GM23248 (cell line): Measurements from ENCODE around the gene DLG1. TPM values are rescaled to one million over a fixed set of nuclear protein-coding genes. Genes with fewer than 3 reads are reported as not detected.
"Not testable (repeated sequence)": the region's sequence is repeated elsewhere in the genome, so short reads cannot be mapped to it uniquely, and the experiment has no call there.

Source experiments
- DNase-seq: peaks from one replicate; pipeline ENCODE4 v3.0.0-alpha.2; 2015
- H2AFZ ChIP-seq: fragments of 200-600 bp; sonication (generic); 2 replicates; pipeline ENCODE4 v1.6.1; 2016; ENCODE audit warnings: antibody characterized with exemption
- H3F3A ChIP-seq: fragments of 200-600 bp; sonication (generic); 2 replicates; pipeline ENCODE4 v1.6.1; 2016; ENCODE audit warnings: mild to moderate bottlenecking, antibody characterized with exemption, mixed run types; ENCODE audit not compliant: insufficient read depth
- H3K27ac ChIP-seq: fragments of 200-600 bp; sonication (generic); 2 replicates; pipeline ENCODE4 v1.5.1; 2016; ENCODE audit warnings: mild to moderate bottlenecking
- H3K27me3 ChIP-seq: fragments of 200-600 bp; sonication (generic); replicated peaks from 2 replicates; pipeline ENCODE4 v1.6.1; 2016; ENCODE audit warnings: mild to moderate bottlenecking; ENCODE audit not compliant: insufficient read depth
- H3K36me3 ChIP-seq: fragments of 200-600 bp; sonication (generic); 2 replicates; pipeline ENCODE4 v1.6.1; 2016; ENCODE audit warnings: low read depth, mild to moderate bottlenecking
- H3K4me1 ChIP-seq: fragments of 200-600 bp; sonication (generic); 2 replicates; pipeline ENCODE4 v1.6.1; 2016; ENCODE audit warnings: mild to moderate bottlenecking; ENCODE audit not compliant: insufficient read depth
- H3K4me2 ChIP-seq: fragments of 200-600 bp; sonication (generic); one replicate; pipeline ENCODE4 v1.6.1; 2016; ENCODE audit warnings: mild to moderate bottlenecking; ENCODE audit not compliant: unreplicated experiment
- H3K4me3 ChIP-seq: fragments of 200-600 bp; sonication (generic); 2 replicates; pipeline ENCODE4 v1.5.1; 2016; ENCODE audit warnings: mild to moderate bottlenecking
- H3K79me2 ChIP-seq: fragments of 200-600 bp; sonication (generic); 2 replicates; pipeline ENCODE4 v1.6.1; 2016; ENCODE audit warnings: mild to moderate bottlenecking; ENCODE audit not compliant: insufficient read depth
- H3K9ac ChIP-seq: fragments of 200-600 bp; sonication (generic); 2 replicates; pipeline ENCODE4 v1.6.1; 2016; ENCODE audit warnings: mild to moderate bottlenecking
- H3K9me2 ChIP-seq: fragments of 200-600 bp; sonication (generic); 2 replicates; pipeline ENCODE4 v1.6.1; 2016; ENCODE audit warnings: mixed run types, mild to moderate bottlenecking, moderate library complexity; ENCODE audit not compliant: insufficient read depth
- H3K9me3 ChIP-seq: fragments of 200-600 bp; sonication (generic); one replicate; pipeline ENCODE4 v1.6.1; 2017; ENCODE audit warnings: low read depth
- H4K20me1 ChIP-seq: fragments of 200-600 bp; sonication (generic); 2 replicates; pipeline ENCODE4 v1.6.0; 2016; ENCODE audit not compliant: insufficient read depth
- EZH2 ChIP-seq: fragments of 200-600 bp; sonication (generic); IDR thresholded peaks from 2 replicates; pipeline ENCODE4 v1.6.1; 2018; ENCODE audit warnings: antibody characterized with exemption, mild to moderate bottlenecking; ENCODE audit not compliant: insufficient read depth, poor library complexity, severe bottlenecking
- EZH2phosphoT487 ChIP-seq: fragments of 200-600 bp; sonication (generic); IDR thresholded peaks from 2 replicates; pipeline ENCODE4 v1.6.1; 2018; ENCODE audit warnings: antibody characterized with exemption, moderate library complexity, mild to moderate bottlenecking, low read depth; ENCODE audit not compliant: insufficient read depth
- WGBS, 2 experiments: methylation state at CpG; one replicate each; pipeline ENCODE4 v1.1.6; 2015 to 2017; ENCODE audit warnings: low lambda C conversion rate in 2 of 2, low coverage in 1 of 2; ENCODE audit errors: missing lambda C conversion rate in 2 of 2; 5-methylcytosine and 5-hydroxymethylcytosine counted together
- in situ Hi-C: fragments of 300-500 bp; cut with MboI; formaldehyde crosslinking; loops from 2 replicates; pipeline ENCODE4 v1.15.0; 2020
- polyA plus RNA-seq: library from polyadenylated mRNA; unstranded; fragments of >200 nt; fragmentation: Nextera tagmentation; extraction: Ambion mirVana; gene quantifications from 2 replicates; pipeline ENCODE4 v1.2.1, GENCODE V29; 2016
- total RNA-seq: library from RNA; depleted of rRNA; stranded (reverse); fragments of >200 nt; shearing (Covaris generic); gene quantifications from 2 replicates; pipeline ENCODE4 v1.2.3, GENCODE V29; 2014

The DLG1 gene
- total and polyA plus RNA-seq, 2 experiments from 2014 or later = 23.2 to 45.9 TPM

- TF ChIP-seq EZH2phosphoT487 (no peak), EZH2 (no peak)
- Histone ChIP-seq H3K79me2 (peaks cover 43% of the 10 kb centered on the region), H3K9me3 (no peaks in the 10 kb centered on the region), H3K4me2 (no peak overlapping the region), H3K9ac (no peak overlapping the region), H3F3A (peaks cover 33% of the 10 kb centered on the region), H3K4me3 (no peak overlapping the region), H3K4me1 (peaks cover 30% of the 10 kb centered on the region), H2AFZ (no peak overlapping the region), H3K27me3 (no peaks in the 10 kb centered on the region), H4K20me1 (peaks cover 10% of the 10 kb centered on the region; the same call in 1 of the 2 replicates), H3K27ac (no peak overlapping the region), H3K36me3 (no peaks in the 10 kb centered on the region), H3K9me2 (no peaks in the 10 kb centered on the region)
- in situ Hi-C loops = no loop called here
- no peak for DNase-seq
- 77 to 78% methylated on average over 5 of the region's 5 CpGs for WGBS, 2 experiments
These were observed 86.1 kb downstream of the DLG1 start for GRCh38 chr3:197212290-197212689.

DNA sequence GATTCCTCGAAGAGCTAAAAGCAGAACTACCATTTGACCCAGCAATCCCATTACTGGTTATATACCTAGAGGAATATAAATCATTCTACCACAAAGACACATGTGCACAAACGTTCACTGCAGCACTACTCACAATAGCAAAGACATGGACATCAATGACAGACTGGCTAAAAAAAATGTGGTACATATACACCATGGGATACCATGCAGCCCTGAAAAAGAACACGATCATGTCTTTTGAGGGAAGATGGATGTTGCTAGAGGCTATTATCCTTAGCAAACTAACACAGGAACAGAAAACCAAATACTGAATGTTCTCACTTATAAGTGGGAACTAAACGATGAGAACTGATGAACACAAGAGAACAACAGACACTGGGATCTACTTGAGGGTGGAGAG is 86.7 kb downstream of the DLG1 start:
- not testable (repeated sequence) for H4K20me1 ChIP-seq, H3K4me2 ChIP-seq
- WGBS, 2 experiments = no CpG with 5 or more reads among the region's 4 CpGs

DNA sequence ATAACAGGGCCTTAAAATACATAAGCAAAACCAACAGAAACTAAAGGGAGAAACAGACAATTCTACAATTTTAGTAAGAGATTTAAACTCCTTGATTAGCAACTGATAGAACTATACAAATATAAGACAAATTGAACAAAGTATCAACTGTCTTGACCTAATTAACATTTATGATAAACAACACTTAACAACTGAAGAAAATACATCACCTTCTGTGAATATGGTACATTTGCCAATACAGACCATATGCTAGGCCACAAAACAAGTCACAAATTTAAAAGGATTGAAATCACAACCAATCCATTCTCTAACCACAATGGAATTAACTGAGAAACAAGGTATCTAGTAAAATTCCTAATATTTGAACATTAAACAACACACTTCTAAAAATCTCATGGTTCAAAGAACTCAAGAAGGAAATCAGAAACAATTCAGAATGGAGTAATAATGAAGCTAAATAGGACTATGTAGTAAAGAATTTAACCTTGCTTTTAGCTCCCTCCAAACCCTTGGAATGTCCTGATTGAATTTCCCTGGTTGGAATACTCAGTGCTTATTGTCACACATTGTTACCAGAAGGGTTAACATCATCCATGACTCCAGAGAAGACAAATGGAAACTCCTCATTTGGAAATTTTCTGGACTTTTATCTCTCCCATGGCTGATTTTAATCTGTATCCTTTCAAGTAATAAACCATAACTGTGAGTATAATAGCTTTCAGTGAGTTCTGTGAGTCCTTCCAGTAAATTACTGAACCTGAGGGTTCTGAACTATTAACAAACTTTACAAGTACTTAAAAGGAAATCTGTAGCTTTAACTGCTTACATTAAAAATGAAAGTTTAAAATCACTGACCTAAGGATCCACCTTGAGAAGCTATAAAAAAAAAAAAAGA is 88.8 kb downstream of the DLG1 start:
- Histone ChIP-seq H3K9me2 (no peaks in the 10 kb centered on the region), H3K4me2 (no peak overlapping the region), H3K4me1 (peaks cover 3% of the 10 kb centered on the region), H2AFZ (no peak overlapping the region), H3K27me3 (no peaks in the 10 kb centered on the region), H4K20me1 (peaks cover 10% of the 10 kb centered on the region; the same call in 1 of the 2 replicates), H3K4me3 (no peak overlapping the region), H3K9me3 (no peaks in the 10 kb centered on the region), H3K27ac (no peak overlapping the region), H3K9ac (no peak overlapping the region), H3K79me2 (peaks cover 54% of the 10 kb centered on the region), H3F3A (0 out of 2 replicates have a peak, but pooled peaks cover 8% of the 10 kb centered on the region), H3K36me3 (no peaks in the 10 kb centered on the region)
- no peak for TF ChIP-seq EZH2
- no peak for TF ChIP-seq EZH2phosphoT487
- DNase-seq = no peak
- in situ Hi-C loops = no loop called here

More for the DNA sequence above, 86.7 kb downstream of the DLG1 start:
- H3K27me3 ChIP-seq, in situ Hi-C loops, H3K9me3 ChIP-seq, H3K9ac ChIP-seq, H3K27ac ChIP-seq, H3K4me3 ChIP-seq, H3K36me3 ChIP-seq, DNase-seq, H3K9me2 ChIP-seq, H2AFZ ChIP-seq: not testable (repeated sequence)
- Histone ChIP-seq H3F3A (peaks cover 27% of the 10 kb centered on the region), H3K79me2 (peaks cover 43% of the 10 kb centered on the region), H3K4me1 (peaks cover 24% of the 10 kb centered on the region)

DNA sequence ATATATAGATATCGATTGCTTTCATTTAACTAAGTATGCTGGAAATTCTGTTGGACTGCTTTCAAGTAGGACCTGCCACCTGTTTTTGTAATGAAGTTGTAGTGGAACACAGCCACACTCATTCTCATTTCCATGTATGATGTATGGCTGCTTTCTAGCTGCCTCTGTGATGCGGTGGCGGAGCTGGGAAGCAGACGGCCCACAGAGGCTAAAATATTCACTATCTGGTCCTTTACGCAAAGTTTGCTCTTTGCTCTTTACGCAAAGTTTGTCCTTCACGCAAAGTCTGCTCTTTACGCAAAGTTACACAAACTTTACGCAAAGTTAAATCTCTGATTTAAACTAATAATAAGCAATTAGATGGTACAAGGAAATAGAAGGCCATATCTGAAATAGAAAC is 91.5 kb downstream of the DLG1 start:
- Histone ChIP-seq H3F3A (no peaks in the 10 kb centered on the region), H3K9me2 (no peaks in the 10 kb centered on the region), H3K79me2 (peaks cover 57% of the 10 kb centered on the region), H3K36me3 (no peaks in the 10 kb centered on the region), H3K4me1 (no peaks in the 10 kb centered on the region), H3K9ac (no peak overlapping the region), H2AFZ (no peak overlapping the region), H3K4me3 (no peak overlapping the region), H3K4me2 (no peak overlapping the region), H3K27me3 (no peaks in the 10 kb centered on the region), H4K20me1 (0 out of 2 replicates have a peak, but pooled peaks cover 10% of the 10 kb centered on the region), H3K27ac (no peak overlapping the region), H3K9me3 (no peaks in the 10 kb centered on the region)
- in situ Hi-C loops = no loop called here
- no peak for DNase-seq
- no peak for TF ChIP-seq EZH2
- TF ChIP-seq EZH2phosphoT487 = no peak
- WGBS, 2 experiments = 85 to 88% methylated on average over 9 of the region's 9 CpGs
